Endometrial microvascular endothelial cells (primary cell): ENCODE results near the gene RELA. TPM values are rescaled to one million over a fixed set of nuclear protein-coding genes. Genes with fewer than 3 reads are reported as not detected.
"Not testable (repeated sequence)": the region's sequence is repeated elsewhere in the genome, so short reads cannot be mapped to it uniquely, and the experiment has no call there.

Experiments used
- in situ Hi-C: cut with HindIII; loops from 2 replicates; pipeline ENCODE4 v1.10.0; 2017; ENCODE audit warnings: low sequenced_read_pairs, low pct_unique_long_range_greater_than_20kb; ENCODE audit errors: inconsistent ontology term
- total RNA-seq: library from RNA; depleted of rRNA; stranded (reverse); fragments of >200 nt; gene quantifications from one replicate; pipeline ENCODE4 v1.2.3, GENCODE V29; 2015; ENCODE audit errors: inconsistent ontology term

RELA gene
- total RNA-seq, 1 donor from 2014 or later, result 69.7 TPM

DNA sequence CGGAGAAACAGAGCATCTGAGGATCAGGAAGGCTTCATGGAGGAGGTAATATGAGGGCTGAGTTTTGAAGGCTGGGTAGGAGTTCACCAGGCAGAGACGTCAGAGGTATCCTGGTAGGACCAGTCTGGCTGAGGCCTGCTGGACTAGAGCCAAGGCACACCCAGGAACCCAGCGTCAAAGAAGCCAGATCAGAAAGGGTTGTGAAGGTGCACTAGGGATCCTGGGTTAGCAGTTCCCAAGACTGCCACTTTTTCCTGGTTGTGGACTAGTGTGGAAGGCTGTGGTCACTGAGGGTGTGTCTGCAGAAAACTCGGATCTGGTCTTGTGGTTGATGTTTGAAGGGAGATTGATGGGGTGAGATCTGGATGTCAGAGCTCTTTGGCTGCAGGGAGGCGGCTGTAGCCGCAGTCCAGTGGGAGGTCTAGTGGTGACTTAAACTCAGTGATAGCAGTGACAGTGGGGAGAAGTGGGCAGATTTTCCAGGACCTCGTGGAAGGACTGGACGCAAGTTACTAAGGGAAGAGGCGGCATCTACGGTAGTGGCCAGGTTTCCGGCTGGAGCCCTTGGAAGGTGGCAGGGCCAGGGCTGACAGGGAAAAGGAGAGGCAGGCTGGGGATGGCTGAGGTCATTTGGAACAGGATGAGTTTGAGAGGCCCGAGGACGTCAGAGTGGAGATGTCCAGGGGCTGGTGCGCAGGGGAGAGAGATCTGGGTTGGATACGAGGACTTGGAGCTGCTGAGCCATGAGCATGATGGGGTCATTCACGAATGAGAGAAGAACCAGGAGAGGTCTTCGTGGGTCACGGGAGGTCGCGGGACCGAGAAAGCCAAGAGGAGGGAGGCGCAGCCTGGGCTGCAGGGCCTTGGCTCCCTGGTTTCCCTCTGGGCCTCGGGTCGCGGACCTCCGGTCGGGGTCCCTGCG lies 10.9 kb downstream of the RELA start:
- in situ Hi-C loops, result no loop called here

DNA sequence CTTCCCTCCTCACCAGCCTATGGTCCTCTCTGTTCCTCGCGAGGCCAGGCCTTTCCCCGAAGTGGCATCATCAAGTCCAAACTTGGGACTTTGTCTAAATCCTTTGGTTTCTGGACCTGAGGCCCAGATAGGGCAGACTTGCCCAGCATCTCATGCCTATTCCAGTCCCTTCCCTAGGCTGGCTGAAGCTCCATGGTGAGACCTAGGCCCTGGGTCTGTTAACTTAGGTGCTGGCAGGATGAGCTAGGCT lies 11.5 kb downstream of the RELA start:
- in situ Hi-C loops, result no loop called here

DNA sequence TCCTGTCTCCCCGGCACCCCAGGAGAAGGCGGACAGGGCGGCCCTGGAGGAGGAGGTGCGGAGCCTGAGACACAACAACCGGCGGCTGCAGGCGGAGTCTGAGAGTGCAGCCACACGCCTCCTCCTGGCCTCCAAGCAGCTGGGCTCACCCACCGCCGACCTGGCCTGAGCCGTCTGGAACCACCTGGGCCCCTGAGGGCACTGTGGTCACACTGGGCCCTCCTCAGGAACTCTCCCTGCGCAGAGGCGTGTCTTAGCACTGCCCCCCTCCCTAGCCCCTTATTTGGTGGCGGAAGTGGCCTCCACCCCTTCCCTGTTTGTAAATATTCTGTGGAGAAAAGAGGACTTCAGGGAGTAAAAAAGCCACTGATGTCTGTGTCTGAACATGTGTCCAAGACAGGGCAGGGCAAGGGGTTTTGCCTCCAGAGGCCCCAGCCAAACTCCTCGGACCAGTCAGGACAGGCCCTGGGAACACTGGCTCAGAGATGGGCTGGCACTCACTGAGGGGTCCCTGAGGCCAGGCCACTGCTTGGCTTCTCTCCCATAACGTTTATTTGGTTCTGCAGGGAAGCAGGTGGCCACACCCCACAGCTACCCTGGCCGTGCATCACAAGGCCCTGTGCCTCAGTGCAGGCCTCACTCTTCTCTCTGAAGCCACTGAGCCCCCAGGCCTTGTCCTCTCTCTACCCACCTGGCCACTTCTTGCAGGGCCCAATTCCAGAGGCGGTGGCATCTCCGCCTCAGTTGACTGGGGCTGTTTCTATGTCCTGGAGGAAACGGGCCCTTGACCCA lies 12.0 kb downstream of the RELA start:
- in situ Hi-C loops, result no loop called here

DNA sequence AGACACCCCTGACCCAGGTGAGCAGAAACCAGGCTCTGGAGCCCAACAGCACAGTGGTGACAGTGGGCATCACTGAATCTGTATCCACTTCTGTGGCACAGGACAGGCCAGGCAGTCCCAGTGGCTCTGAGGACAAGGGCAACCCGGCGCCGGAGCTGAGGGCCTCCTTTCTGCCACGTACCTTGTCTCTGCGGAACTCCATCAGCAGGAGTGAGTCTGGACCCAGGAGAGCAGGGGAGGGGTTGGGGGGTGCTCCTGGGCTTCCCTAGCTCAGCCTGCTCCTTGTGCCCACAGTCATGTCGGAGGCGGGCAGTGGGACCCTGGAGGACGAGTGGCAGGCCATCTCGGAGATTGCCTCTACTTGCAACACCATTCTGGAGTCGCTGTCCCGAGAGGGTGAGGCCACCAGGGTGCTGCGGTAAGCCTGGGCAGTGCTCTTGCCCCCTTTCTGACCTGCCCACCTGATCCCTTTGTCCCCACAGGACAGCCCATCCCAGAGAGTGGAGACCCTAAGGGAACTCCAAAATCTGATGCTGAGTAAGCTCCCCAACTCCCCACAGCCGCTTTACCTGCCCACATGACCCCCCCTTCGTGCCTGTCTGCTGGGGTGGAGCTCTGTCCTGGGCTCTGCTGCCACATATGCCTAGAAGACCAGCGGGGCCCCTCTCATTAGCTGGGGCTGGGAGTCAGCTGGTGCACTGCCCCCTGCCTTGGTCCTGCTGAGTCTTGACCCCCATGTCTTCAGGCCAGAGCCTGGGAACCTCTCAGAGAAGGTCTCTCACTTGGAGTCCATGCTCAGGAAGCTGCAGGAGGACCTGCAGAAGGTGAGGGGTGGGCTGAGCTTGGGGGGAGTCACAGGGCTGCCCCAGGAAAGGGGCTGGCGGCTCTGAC lies 12.8 kb downstream of the RELA start:
- in situ Hi-C loops, result no loop called here

- in situ Hi-C loops, result no loop called here
Measured at GRCh38 chr11:65648997-65649493, 13.7 kb downstream of the RELA start.

DNA sequence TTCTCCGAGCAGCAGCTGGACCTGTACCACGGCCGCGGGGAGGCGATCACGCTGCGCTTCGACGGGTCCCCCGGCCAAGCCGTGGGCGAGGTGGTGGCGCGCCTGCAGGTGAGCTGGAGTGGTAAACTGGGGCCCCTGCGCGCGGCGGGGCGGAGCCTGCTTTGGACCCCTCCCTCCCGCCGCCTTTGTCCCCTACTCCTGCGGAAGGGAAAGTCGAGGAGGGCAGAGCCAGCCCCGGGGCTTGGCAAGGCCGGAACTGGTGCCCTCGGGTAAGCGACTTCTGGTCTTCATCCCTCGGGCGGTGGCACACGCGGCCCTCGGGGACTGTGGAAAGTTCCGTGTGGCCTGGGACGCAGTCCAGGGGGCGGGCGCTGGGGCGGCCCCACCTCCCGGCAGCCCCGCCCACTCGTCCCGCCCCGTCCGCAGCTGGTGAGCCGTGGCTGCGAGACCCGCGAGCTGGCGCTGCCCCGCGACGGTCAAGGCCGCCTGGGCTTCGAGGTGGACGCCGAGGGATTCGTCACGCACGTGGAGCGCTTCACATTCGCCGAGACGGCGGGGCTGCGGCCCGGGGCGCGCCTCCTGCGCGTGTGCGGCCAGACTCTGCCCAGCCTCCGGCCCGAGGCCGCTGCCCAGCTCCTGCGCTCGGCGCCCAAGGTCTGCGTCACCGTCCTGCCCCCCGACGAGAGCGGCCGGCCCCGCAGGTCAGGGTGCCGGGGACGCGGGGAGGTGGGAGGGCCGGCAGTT lies 15.6 kb downstream of the RELA start:
- in situ Hi-C loops, result no loop called here

- in situ Hi-C loops, result no loop called here
Measured at GRCh38 chr11:65646288-65646957, 16.3 kb downstream of the RELA start.

- in situ Hi-C loops, result no loop called here
Measured at GRCh38 chr11:65645710-65646109, 17.0 kb downstream of the RELA start.

GRCh38 chr11:65644837-65645236 lies 17.9 kb downstream of the RELA start:
- in situ Hi-C loops, result no loop called here

DNA sequence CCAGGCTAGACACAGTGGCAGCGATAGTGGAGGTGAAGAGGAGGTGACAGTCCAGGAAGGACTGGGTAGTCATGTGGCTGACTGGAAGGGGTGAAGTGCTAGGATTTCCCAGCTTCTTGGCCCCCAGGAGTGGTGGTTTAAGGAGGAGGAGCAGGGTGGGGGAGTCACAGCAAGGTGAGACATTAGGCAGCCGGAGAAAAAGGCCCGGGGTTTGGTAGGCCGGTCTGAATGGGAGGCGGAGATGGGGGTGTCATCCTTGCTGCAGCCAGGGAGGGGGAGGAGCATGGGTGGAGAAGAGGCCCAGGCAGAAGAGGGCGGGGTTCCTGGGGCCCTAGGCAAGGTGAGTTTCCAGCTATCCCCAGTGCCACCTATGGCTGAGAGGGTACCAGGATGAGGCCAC lies 18.7 kb downstream of the RELA start:
- in situ Hi-C loops, result no loop called here

DNA sequence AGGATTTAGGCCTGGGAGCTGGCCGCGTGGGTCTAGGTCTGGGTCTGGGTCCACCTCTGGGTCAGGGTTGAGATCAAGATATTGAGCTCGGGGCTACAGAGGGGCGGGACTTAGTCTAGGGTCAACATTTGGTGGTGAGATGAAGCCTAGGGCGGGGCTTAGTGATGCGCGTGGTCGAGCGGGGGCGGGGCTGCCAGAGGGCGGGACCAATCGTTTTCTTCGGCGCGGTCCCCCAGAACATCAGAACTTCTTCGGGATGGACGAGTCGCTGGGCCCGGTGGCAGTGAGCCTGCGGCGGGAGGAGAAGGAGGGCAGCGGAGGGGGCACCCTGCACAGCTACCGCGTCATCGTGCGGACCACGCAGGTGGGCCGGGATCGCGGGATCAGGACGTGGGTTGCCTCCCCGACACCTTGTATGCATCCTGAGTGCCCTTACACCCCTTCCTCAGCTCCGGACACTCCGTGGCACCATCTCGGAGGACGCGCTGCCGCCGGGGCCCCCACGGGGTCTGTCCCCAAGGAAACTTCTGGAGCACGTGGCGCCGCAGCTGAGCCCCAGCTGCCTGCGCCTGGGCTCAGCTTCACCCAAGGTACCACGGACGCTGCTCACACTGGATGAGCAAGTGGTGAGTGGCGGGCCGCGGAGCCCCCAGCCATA lies 20.6 kb downstream of the RELA start:
- in situ Hi-C loops, result no loop called here

DNA sequence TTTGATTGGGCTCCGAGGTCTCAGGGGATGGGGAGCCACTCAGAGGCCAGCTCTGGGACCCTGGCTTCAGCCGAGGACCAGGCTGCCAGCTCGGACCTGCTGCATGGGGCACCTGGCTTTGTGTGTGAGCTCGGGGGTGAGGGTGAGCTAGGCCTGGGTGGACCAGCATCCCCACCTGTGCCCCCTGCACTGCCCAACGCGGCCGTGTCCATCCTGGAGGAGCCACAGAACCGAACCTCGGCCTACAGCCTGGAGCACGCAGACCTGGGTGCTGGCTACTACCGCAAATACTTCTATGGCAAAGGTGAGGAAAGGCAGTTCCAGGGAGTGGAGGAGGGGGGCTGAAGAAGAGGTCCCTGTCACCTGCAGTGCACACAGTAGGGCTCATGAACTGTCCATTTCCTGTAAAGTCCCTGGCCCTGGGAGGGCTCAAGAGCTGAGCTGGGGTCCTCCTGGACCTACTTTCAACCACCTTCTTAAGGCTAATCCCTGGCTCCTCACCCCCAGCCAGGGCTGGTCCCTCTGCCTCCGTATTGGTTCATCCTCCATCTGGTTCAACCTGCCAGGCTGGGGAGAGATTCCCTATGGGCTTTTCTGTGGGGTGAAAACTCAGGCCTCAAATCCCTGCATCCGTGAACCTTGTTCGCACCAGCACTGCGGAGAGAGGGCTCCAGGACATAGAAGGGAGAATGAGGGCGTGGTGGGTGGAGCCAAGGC lies 21.3 kb downstream of the RELA start:
- in situ Hi-C loops, result no loop called here

GRCh38 chr11:65640483-65641296 lies 22.0 kb downstream of the RELA start:
- in situ Hi-C loops, result no loop called here

DNA sequence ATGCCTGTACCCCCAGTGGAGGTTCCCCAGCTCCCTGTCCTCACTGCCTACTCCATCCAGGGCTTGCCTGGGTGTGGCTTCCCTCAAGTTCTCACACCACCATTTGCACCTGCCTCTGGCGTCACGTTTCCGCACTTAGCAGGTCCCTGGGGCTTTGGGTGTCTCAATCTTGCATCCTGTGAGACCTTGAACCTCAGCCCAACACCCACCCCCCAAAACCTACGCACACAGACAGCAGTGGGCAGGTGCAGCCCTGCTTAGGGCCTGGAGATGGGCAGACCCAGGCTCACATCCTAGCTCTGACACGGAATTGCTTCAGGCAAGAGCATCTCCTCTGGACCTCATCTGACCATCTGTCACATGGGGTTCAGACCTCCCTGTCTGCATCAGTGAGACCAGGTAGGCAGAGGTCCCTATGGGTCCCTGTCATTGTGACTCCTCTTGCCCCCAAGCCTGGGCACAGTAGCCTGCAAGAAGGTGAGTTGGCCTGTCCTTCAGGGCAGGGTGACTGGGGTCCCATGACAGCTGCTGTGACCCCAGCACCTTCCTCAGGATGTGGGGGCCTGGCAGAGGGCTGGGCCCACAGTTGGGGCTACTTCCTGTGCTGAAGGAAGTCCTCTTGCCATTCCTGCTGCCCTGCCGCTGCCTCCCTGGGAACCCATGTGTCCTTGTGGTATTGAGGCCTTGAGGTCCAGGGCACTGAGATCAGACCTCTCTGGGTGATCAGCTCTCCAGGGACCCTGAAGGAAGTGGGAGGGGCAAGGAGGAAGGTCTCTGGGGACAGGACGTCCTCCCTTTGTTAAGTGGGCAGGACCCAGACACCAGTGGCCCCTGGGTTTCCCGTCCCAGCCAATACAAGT lies 22.9 kb downstream of the RELA start:
- in situ Hi-C loops, result no loop called here

DNA sequence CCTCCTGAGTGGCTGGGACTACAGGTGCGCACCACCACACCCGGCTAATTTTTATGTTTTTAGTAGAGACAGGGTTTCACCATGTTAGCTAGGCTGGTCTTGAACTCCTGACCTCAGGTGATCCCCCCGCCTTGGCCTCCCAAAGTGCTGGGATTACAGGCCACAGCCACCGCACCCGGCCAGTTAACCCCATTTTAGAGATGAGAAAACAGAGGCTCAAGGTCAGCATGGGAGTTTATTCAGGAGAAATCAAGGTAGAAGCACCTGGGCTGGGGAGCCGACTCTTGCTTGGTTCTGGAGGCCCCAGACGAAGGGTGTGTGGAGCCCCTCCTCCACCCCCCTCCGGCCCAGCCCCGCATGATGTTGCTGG lies 23.5 kb downstream of the RELA start:
- in situ Hi-C loops, result not testable (repeated sequence)
